Activated CD8-positive, alpha-beta memory T cell treated with anti-CD3 and anti-CD28 coated beads for 1 hour (primary cell): ENCODE results near the gene RGS17.
"Not testable (repeated sequence)": the region's sequence is repeated elsewhere in the genome, so short reads cannot be mapped to it uniquely, and the experiment has no call there.

Experiments used
- DNase-seq, 2 donors: peaks; one replicate each; pipeline ENCODE4 v3.0.0-alpha.2; 2020; ENCODE audit warnings: low read depth in 1 of 2; ENCODE audit errors: extremely low read depth in 1 of 2

Gene RGS17

GRCh38 chr6:153131037-153131981 lies at the start of gene RGS17:
RGS17 (minus strand) TSS chr6:153131282; CDS start chr6:153044018, 87,264 bp downstream.
- no peak for DNase-seq

- DNase-seq, result no peak
These were observed 41.7 kb upstream of the RGS17 start for GRCh38 chr6:153172815-153173214.

- DNase-seq, result no peak
These were observed 39.4 kb upstream of the RGS17 start for GRCh38 chr6:153170511-153170910.

GRCh38 chr6:153167907-153168306 lies 36.8 kb upstream of the RGS17 start:
- DNase-seq, result no peak

- no peak for DNase-seq
These were observed 36.2 kb upstream of the RGS17 start for GRCh38 chr6:153167061-153167891.

- DNase-seq, result no peak
These were observed 31.6 kb upstream of the RGS17 start for GRCh38 chr6:153162646-153163045.

- DNase-seq, result no peak
These were observed 31.1 kb upstream of the RGS17 start for GRCh38 chr6:153162172-153162571.

- DNase-seq, result no peak
These were observed 29.1 kb upstream of the RGS17 start for GRCh38 chr6:153160221-153160620.

GRCh38 chr6:153150752-153151440 lies 19.8 kb upstream of the RGS17 start:
- DNase-seq, result no peak

GRCh38 chr6:153150371-153150751 lies 19.3 kb upstream of the RGS17 start:
- DNase-seq, result no peak

GRCh38 chr6:153149891-153150290 lies 18.8 kb upstream of the RGS17 start:
- DNase-seq, result no peak

GRCh38 chr6:153146413-153146812 lies 15.3 kb upstream of the RGS17 start:
- DNase-seq, result no peak

- no peak for DNase-seq
These were observed 14.5 kb upstream of the RGS17 start for GRCh38 chr6:153145591-153145990.

- no peak for DNase-seq
These were observed 12.1 kb upstream of the RGS17 start for GRCh38 chr6:153143200-153143599.

GRCh38 chr6:153140299-153140698 lies 9.2 kb upstream of the RGS17 start:
- DNase-seq, result no peak

GRCh38 chr6:153138930-153139329 lies 7.8 kb upstream of the RGS17 start:
- no peak for DNase-seq

- no peak for DNase-seq
These were observed 4.6 kb upstream of the RGS17 start for GRCh38 chr6:153135681-153136080.

GRCh38 chr6:153133667-153134066 lies 2.6 kb upstream of the RGS17 start:
- not testable (repeated sequence) for DNase-seq

GRCh38 chr6:153130515-153131036 lies 506 bp downstream of the RGS17 start:
- DNase-seq, result no peak

GRCh38 chr6:153129873-153130514 lies 1.1 kb downstream of the RGS17 start:
- DNase-seq, result no peak
